PFSK-1 (cell line): ENCODE results near the gene NAT9.

ENCODE experiments used
- FOXP2 ChIP-seq: optimal IDR thresholded peaks from 2 replicates; pipeline ENCODE3; 2011; ENCODE audit warnings: borderline replicate concordance, control low read depth, inconsistent platforms; ENCODE audit not compliant: insufficient read depth; ENCODE audit errors: extremely low read length, extremely low read depth
- POLR2AphosphoS5 ChIP-seq: IDR thresholded peaks from 2 replicates; pipeline ENCODE4 v1.6.1; 2012; ENCODE audit warnings: low read depth, mild to moderate bottlenecking, control low read depth, low read length, moderate library complexity
- REST ChIP-seq, 2 experiments: IDR thresholded peaks; 2 replicates each; pipeline versions ENCODE4 v1.6.1 to v1.8.0; 2011 to 2012; ENCODE audit warnings: low read depth in 2 of 2, low read length in 2 of 2, control low read depth in 1 of 2, inconsistent platforms in 1 of 2, mild to moderate bottlenecking in 1 of 2, moderate library complexity in 1 of 2; ENCODE audit not compliant: insufficient read depth in 1 of 2
- SIN3A ChIP-seq: IDR thresholded peaks from 2 replicates; pipeline ENCODE4 v1.6.1; 2012; ENCODE audit warnings: mild to moderate bottlenecking, low read length, moderate library complexity, borderline replicate concordance; ENCODE audit not compliant: insufficient read depth
- TAF1 ChIP-seq: IDR thresholded peaks from 2 replicates; pipeline ENCODE4 v1.6.1; 2012; ENCODE audit warnings: low read length, control low read depth, borderline replicate concordance; ENCODE audit not compliant: insufficient read depth

The NAT9 gene

DNA sequence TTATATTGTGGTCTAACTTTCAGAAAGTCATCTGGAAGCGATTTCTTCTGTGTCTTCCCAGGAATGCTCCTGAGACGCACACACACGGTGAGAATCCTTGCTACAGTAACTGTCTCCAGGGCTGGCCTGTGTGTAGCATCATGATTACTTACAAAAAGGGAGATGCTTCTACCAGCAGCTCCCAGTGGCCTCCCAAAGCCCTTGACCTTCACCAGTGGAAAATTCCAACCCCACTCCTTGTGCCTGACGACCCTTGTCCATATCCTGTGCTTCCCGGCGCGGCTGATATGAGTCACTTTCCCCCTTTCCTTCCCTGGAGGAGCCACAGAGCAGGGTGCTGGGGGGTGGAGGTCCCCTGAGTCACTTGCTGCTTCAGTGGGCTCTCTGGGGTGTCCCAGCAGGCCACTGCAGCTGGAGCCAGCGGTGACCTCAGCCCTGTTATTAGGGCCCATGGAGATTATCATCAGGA is 22.1 kb upstream of the NAT9 start:
- TF ChIP-seq POLR2AphosphoS5 (no peak), TAF1 (no peak), REST (IDR thresholded peaks at IDR 0.05; ENCODE audit: insufficient read depth in 1 of 2, low read depth in 2 of 2, low read length in 2 of 2) (no peak), FOXP2 (no peak), SIN3A (no peak)

- no peak for TF ChIP-seq POLR2AphosphoS5
Observed at GRCh38 chr17:74797824-74798223, 21.7 kb upstream of the NAT9 start.

GRCh38 chr17:74796866-74797265 is 20.7 kb upstream of the NAT9 start:
- TF ChIP-seq POLR2AphosphoS5: no peak
- TF ChIP-seq TAF1: no peak
- no peak for TF ChIP-seq FOXP2
- TF ChIP-seq REST (IDR thresholded peaks at IDR 0.05; ENCODE audit: insufficient read depth in 1 of 2, low read depth in 2 of 2, low read length in 2 of 2): no peak
- no peak for TF ChIP-seq SIN3A

- TF ChIP-seq FOXP2 (no peak), SIN3A (no peak), TAF1 (no peak)
Observed at GRCh38 chr17:74796211-74796610, 20.1 kb upstream of the NAT9 start.

- TF ChIP-seq REST (IDR thresholded peaks at IDR 0.05; ENCODE audit: insufficient read depth in 1 of 2, low read depth in 2 of 2, low read length in 2 of 2) (no peak), POLR2AphosphoS5 (no peak), TAF1 (no peak), SIN3A (no peak), FOXP2 (no peak)
Observed at GRCh38 chr17:74795327-74796020, 19.3 kb upstream of the NAT9 start.

GRCh38 chr17:74792586-74793105 is 16.5 kb upstream of the NAT9 start:
- TF ChIP-seq POLR2AphosphoS5 (no peak), TAF1 (no peak), SIN3A (no peak), REST (IDR thresholded peaks at IDR 0.05; ENCODE audit: insufficient read depth in 1 of 2, low read depth in 2 of 2, low read length in 2 of 2) (no peak), FOXP2 (no peak)
